SK-N-SH (cell line): ENCODE results near the gene FHIP2A. TPM values are rescaled to one million over a fixed set of nuclear protein-coding genes. Genes with fewer than 3 reads are reported as not detected.
"Not testable (repeated sequence)": the region's sequence is repeated elsewhere in the genome, so short reads cannot be mapped to it uniquely, and the experiment has no call there.

Experiments used
- CTCF ChIA-PET: fragments of 300-600, 350-600 bp; formaldehyde crosslinking; extraction: SDS; loops from one replicate; lab custom pipeline; 2021; lab: Yijun Ruan, JAX
- POLR2A ChIA-PET: fragments of 350-600 bp; sonication (Branson Sonifier 250); formaldehyde crosslinking; extraction: SDS; loops from one replicate; lab custom pipeline; 2020; ENCODE audit warnings: antibody characterized with exemption, inconsistent platforms; lab: Yijun Ruan, JAX
- DNase-seq: peaks from one replicate; pipeline ENCODE4 v3.0.0; 2012
- H2AFZ ChIP-seq: fragments of 200-600 bp; sonication (generic); 2 replicates; pipeline ENCODE4 v1.8.1; 2016; ENCODE audit warnings: antibody characterized with exemption, mild to moderate bottlenecking, low read depth
- H3F3A ChIP-seq: fragments of 200-600 bp; sonication (generic); replicated peaks from 2 replicates; pipeline ENCODE3; 2016; ENCODE audit warnings: antibody characterized with exemption, mild to moderate bottlenecking; ENCODE audit not compliant: insufficient read depth
- H3K27ac ChIP-seq, 2 experiments: fragments of 200-500 bp in 1 of 2; fragments of 200-600 bp in 1 of 2; sonication (Bioruptor generic) in 1 of 2; sonication (generic), shearing (Covaris generic) in 1 of 2; 2 replicates each; pipeline versions ENCODE4 v1.5.1 to v1.6.1; 2014 to 2016; ENCODE audit warnings: low read depth in 2 of 2, inconsistent platforms in 1 of 2, low read length in 1 of 2, mild to moderate bottlenecking in 1 of 2, mixed read lengths in 1 of 2
- H3K27me3 ChIP-seq: fragments of 200-600 bp; sonication (generic), shearing (Covaris generic); 2 replicates; pipeline ENCODE4 v1.6.1; 2016; ENCODE audit warnings: mixed run types; ENCODE audit not compliant: insufficient read depth
- H3K36me3 ChIP-seq, 2 experiments: fragments of 200-500 bp in 1 of 2; fragments of 200-600 bp in 1 of 2; sonication (Bioruptor generic) in 1 of 2; sonication (generic) in 1 of 2; replicated peaks in 1 of 2; 2 replicates each; pipeline versions ENCODE3 to v1.5.1; 2014 to 2016; ENCODE audit warnings: low read length in 1 of 2, mild to moderate bottlenecking in 1 of 2; ENCODE audit not compliant: insufficient read depth in 2 of 2, control insufficient read depth in 1 of 2
- H3K4me1 ChIP-seq, 2 experiments: fragments of 200-500 bp in 1 of 2; fragments of 200-600 bp in 1 of 2; sonication (Bioruptor generic) in 1 of 2; sonication (generic), shearing (Covaris generic) in 1 of 2; 2 replicates each; pipeline versions ENCODE4 v1.5.1 to v1.6.1; 2014 to 2016; ENCODE audit warnings: low read depth in 1 of 2, low read length in 1 of 2, mixed run types in 1 of 2; ENCODE audit not compliant: insufficient read depth in 2 of 2, control insufficient read depth in 1 of 2
- H3K4me2 ChIP-seq: fragments of 200-600 bp; sonication (generic), shearing (Covaris generic); 2 replicates; pipeline ENCODE4 v1.6.1; 2017; ENCODE audit warnings: mixed run types
- H3K4me3 ChIP-seq, 2 experiments: fragments of 200-500 bp in 1 of 2; fragments of 200-600 bp in 1 of 2; sonication (Bioruptor generic) in 1 of 2; sonication (generic), shearing (Covaris generic) in 1 of 2; 2 replicates each; pipeline versions ENCODE4 v1.5.1 to v1.8.1; 2014 to 2016; ENCODE audit warnings: low read depth in 2 of 2, inconsistent platforms in 1 of 2, low read length in 1 of 2, mild to moderate bottlenecking in 1 of 2, mixed read lengths in 1 of 2, moderate library complexity in 1 of 2
- H3K79me2 ChIP-seq: fragments of 200-600 bp; sonication (generic); 2 replicates; pipeline ENCODE4 v1.8.1; 2017; ENCODE audit warnings: mild to moderate bottlenecking; ENCODE audit not compliant: insufficient read depth
- H3K9ac ChIP-seq: fragments of 200-600 bp; sonication (generic); 2 replicates; pipeline ENCODE4 v1.6.1; 2017; ENCODE audit warnings: mixed run types
- H3K9me2 ChIP-seq: fragments of 200-600 bp; sonication (generic); 2 replicates; pipeline ENCODE4 v1.6.1; 2017; ENCODE audit warnings: mixed run types
- H3K9me3 ChIP-seq: fragments of 200-600 bp; sonication (generic); 2 replicates; pipeline ENCODE4 v1.6.1; 2017; ENCODE audit warnings: mixed run types, mild to moderate bottlenecking, moderate library complexity
- H4K20me1 ChIP-seq: fragments of 200-600 bp; sonication (generic); 2 replicates; pipeline ENCODE4 v1.6.1; 2017; ENCODE audit warnings: mild to moderate bottlenecking, mixed run types; ENCODE audit not compliant: insufficient read depth
- ELF1 ChIP-seq: IDR thresholded peaks from 2 replicates; pipeline ENCODE4 v1.4.0; 2012
- GABPA ChIP-seq: IDR thresholded peaks from 2 replicates; pipeline ENCODE4 v1.4.0; 2012; ENCODE audit warnings: low read depth, mild to moderate bottlenecking
- RAD21 ChIP-seq: IDR thresholded peaks from 2 replicates; pipeline ENCODE4 v1.6.1; 2012; ENCODE audit warnings: mild to moderate bottlenecking, low read length
- RXRA ChIP-seq: IDR thresholded peaks from 2 replicates; pipeline ENCODE4 v1.4.0; 2012; ENCODE audit warnings: low read depth, mild to moderate bottlenecking, borderline replicate concordance
- SMC3 ChIP-seq: IDR thresholded peaks from 2 replicates; pipeline ENCODE4 v1.6.1; 2012; ENCODE audit warnings: low read depth, low read length, improper control_type of control experiment
- WGBS: methylation state at CpG from one replicate; pipeline ENCODE4 v1.1.6; 2017; ENCODE audit warnings: low lambda C conversion rate; 5-methylcytosine and 5-hydroxymethylcytosine counted together
- polyA plus RNA-seq, 3 experiments: library from polyadenylated mRNA; depleted of rRNA; stranded (reverse); fragments of >200 nt; gene quantifications; 2 replicates each; pipeline ENCODE4 v1.2.3, GENCODE V29; 2012
- TF ChIP-seq, protein P1 (sequence below): fragments of 200-600 bp; sonication (generic); IDR thresholded peaks from 2 replicates; pipeline ENCODE4 v1.6.1; 2017; ENCODE audit warnings: antibody characterized with exemption, mild to moderate bottlenecking, moderate library complexity

FHIP2A gene
- polyA plus RNA-seq, 1 of the 3 experiments (the other 2 are of a cell fraction) = 6.1 TPM

DNA sequence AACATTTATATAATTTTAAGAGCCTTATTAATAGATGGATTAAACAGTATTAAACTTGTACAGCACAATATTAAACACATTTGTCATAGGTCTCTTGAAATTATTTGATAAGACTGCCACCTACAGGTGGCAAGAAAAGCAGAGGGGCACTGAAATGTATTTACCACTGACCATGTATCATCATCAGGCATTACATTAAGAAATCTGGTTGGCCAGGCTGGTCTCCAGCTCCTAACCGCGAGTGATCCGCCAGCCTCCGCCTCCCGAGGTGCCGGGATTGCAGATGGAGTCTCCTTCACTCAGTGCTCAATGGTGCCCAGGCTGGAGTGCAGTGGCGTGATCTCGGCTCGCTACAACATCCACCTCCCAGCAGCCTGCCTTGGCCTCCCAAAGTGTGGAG lies 35.1 kb upstream of the FHIP2A start:
- POLR2A ChIA-PET, H3K4me2 ChIP-seq, H3K9me3 ChIP-seq, H3K9ac ChIP-seq, H3K4me1 ChIP-seq, H3F3A ChIP-seq, H3K27me3 ChIP-seq, H4K20me1 ChIP-seq, H3K9me2 ChIP-seq, H2AFZ ChIP-seq, H3K27ac ChIP-seq, H3K36me3 ChIP-seq, H3K4me3 ChIP-seq, H3K79me2 ChIP-seq: not testable (repeated sequence)
- CTCF ChIA-PET = interaction anchor here (0.7 to 5.3 kb wide), 40 partner anchors 10 to 483 kb away, joined by 3 to 132 read pairs (median 4); no protein-coding TSS in a partner anchor
- DNase-seq = peak; percentile 73
- WGBS = 0% methylated on average over 6 of the region's 9 CpGs
- TF ChIP-seq SMC3 = peak; percentile 68
- TF ChIP-seq, protein P1, sequence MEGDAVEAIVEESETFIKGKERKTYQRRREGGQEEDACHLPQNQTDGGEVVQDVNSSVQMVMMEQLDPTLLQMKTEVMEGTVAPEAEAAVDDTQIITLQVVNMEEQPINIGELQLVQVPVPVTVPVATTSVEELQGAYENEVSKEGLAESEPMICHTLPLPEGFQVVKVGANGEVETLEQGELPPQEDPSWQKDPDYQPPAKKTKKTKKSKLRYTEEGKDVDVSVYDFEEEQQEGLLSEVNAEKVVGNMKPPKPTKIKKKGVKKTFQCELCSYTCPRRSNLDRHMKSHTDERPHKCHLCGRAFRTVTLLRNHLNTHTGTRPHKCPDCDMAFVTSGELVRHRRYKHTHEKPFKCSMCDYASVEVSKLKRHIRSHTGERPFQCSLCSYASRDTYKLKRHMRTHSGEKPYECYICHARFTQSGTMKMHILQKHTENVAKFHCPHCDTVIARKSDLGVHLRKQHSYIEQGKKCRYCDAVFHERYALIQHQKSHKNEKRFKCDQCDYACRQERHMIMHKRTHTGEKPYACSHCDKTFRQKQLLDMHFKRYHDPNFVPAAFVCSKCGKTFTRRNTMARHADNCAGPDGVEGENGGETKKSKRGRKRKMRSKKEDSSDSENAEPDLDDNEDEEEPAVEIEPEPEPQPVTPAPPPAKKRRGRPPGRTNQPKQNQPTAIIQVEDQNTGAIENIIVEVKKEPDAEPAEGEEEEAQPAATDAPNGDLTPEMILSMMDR = peak; percentile 83
- peak; percentile 87 for TF ChIP-seq RAD21

DNA sequence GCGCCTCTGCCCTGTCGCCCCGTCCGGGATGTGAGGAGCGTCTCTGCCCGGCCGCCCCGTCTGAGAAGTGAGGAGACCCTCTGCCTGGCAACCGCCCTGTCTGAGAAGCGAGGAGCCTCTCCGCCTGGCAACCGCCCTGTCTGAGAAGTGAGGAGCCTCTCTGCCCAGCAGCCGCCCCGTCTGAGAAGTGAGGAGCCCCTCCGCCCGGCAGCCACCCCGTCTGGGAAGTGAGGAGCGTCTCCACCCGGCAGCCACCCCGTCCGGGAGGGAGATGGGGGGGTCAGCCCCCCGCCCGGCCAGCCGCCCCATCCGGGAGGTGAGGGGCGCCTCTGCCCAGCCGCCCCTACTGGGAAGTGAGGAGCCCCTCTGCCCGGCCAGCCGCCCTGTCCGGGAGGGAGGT lies 34.4 kb upstream of the FHIP2A start:
- H4K20me1 ChIP-seq, H3K9me2 ChIP-seq, H3K4me2 ChIP-seq, H3F3A ChIP-seq, H3K9ac ChIP-seq, H3K27me3 ChIP-seq, H3K27ac ChIP-seq, H3K36me3 ChIP-seq, DNase-seq, POLR2A ChIA-PET, H3K4me3 ChIP-seq, H3K79me2 ChIP-seq, H3K4me1 ChIP-seq, H2AFZ ChIP-seq, H3K9me3 ChIP-seq: not testable (repeated sequence)
- WGBS = no CpG with 5 or more reads among the region's 30 CpGs
- CTCF ChIA-PET = interaction anchor here (0.7 to 5.3 kb wide), 30 partner anchors 9 to 483 kb away, joined by 3 to 132 read pairs (median 4); no protein-coding TSS in a partner anchor

DNA sequence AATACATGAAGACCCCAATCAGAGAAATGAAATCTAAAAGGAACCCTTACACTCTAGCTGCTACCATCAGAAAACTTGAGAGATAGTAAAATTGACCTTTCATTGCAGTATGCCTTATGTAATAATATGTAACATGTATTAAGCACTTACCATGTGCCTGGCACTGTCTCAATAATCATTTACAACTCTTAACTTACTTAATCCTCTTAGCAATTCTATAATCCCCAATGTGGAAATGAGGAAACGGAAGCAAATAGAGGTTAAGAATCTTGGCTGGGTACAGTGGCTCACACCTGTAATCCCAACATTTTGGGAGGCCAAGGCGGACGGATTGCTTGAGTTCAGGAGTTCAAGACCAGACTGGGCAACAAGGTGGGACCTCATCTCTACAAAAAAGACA lies 29.8 kb upstream of the FHIP2A start:
- no peak for DNase-seq

More for the DNA sequence above, 29.8 kb upstream of the FHIP2A start:
- no peaks in the 10 kb centered on the region for H3K36me3 ChIP-seq
- H3K79me2 ChIP-seq = no peaks in the 10 kb centered on the region
- H3K4me3 ChIP-seq = no peak overlapping the region
- H3F3A ChIP-seq = no peaks in the 10 kb centered on the region
- no peak for TF ChIP-seq RXRA
- no peak for TF ChIP-seq GABPA
- TF ChIP-seq ELF1 = no peak
- TF ChIP-seq, protein P1 = no peak
- ChIA-PET CTCF (interaction anchor here (0.6 to 2.2 kb wide), 3 partner anchors 150 to 320 kb away, joined by 3 to 6 read pairs (median 5); no protein-coding TSS in a partner anchor), POLR2A (no interaction called here)
- H3K9ac ChIP-seq = no peak overlapping the region
- H3K4me1 ChIP-seq = no peaks in the 10 kb centered on the region
- no peak overlapping the region for H2AFZ ChIP-seq
- no peaks in the 10 kb centered on the region for H3K9me3 ChIP-seq
- 94% methylated on average over 3 of the region's 3 CpGs for WGBS
- H3K4me2 ChIP-seq = no peak overlapping the region
- no peak overlapping the region for H3K27ac ChIP-seq
- no peaks in the 10 kb centered on the region for H4K20me1 ChIP-seq
- H3K27me3 ChIP-seq = no peaks in the 10 kb centered on the region
- H3K9me2 ChIP-seq = no peaks in the 10 kb centered on the region
